HepG2 (cell line): ENCODE measurements around the gene HMGN4.

Experiments used
- ATF7 ChIP-seq, 2 experiments: fragments of 450-650 bp in 1 of 2; sonication (generic) in 1 of 2; formaldehyde crosslinking in 1 of 2; IDR thresholded peaks; 2 replicates each; pipeline versions ENCODE4 v1.4.0 to v1.6.1; 2016 to 2020; ENCODE audit warnings: antibody characterized with exemption in 1 of 2, mild to moderate bottlenecking in 1 of 2, missing genetic modification reagents in 1 of 2
- EP300 ChIP-seq, 3 experiments: sonication (generic) in 1 of 3; formaldehyde crosslinking in 1 of 3; IDR thresholded peaks; 2 replicates each; pipeline versions ENCODE4 v1.5.1 to v1.6.1; 2011 to 2020; ENCODE audit warnings: low read depth in 2 of 3, low read length in 2 of 3, borderline replicate concordance in 1 of 3, improper control_type of control experiment in 1 of 3, mild to moderate bottlenecking in 1 of 3, missing genetic modification reagents in 1 of 3, moderate library complexity in 1 of 3
- HOXA7 ChIP-seq: sonication (generic); formaldehyde crosslinking; IDR thresholded peaks from 2 replicates; pipeline ENCODE4 v1.8.1; 2022; ENCODE audit warnings: mild to moderate bottlenecking, missing genetic modification reagents, moderate library complexity
- POLR2A ChIP-seq, 2 experiments: IDR thresholded peaks; 2 replicates each; pipeline ENCODE4 v1.6.1; 2011; ENCODE audit warnings: low read depth in 2 of 2, low read length in 2 of 2, mild to moderate bottlenecking in 1 of 2, moderate library complexity in 1 of 2; ENCODE audit not compliant: insufficient read depth in 1 of 2
- TCF12 ChIP-seq, 2 experiments: fragments of 450-650 bp in 1 of 2; sonication (generic) in 1 of 2; formaldehyde crosslinking in 1 of 2; IDR thresholded peaks; 2 replicates each; pipeline versions ENCODE4 v1.6.1 to v1.8.0; 2017 to 2022; ENCODE audit warnings: antibody characterized with exemption in 1 of 2, mild to moderate bottlenecking in 1 of 2, missing genetic modification reagents in 1 of 2, moderate library complexity in 1 of 2
- YY1 ChIP-seq: IDR thresholded peaks from 2 replicates; pipeline ENCODE4 v1.6.1; 2011; ENCODE audit warnings: low read length, low read depth, moderate library complexity, mild to moderate bottlenecking; ENCODE audit not compliant: insufficient read depth, insufficient replicate concordance
- ZNF329 ChIP-seq: sonication (generic); formaldehyde crosslinking; IDR thresholded peaks from 2 replicates; pipeline ENCODE4 v1.9.0; 2021; ENCODE audit warnings: low read depth, mild to moderate bottlenecking, missing genetic modification reagents
- ZNF414 ChIP-seq: sonication (generic); formaldehyde crosslinking; IDR thresholded peaks from 2 replicates; pipeline ENCODE4 v1.5.0; 2020; ENCODE audit warnings: missing genetic modification reagents
- ZNF441 ChIP-seq: sonication (generic); formaldehyde crosslinking; IDR thresholded peaks from 2 replicates; pipeline ENCODE4 v1.7.0; 2021; ENCODE audit warnings: missing genetic modification reagents, borderline replicate concordance
- TF ChIP-seq, protein P1 (sequence below): sonication (generic); formaldehyde crosslinking; IDR thresholded peaks from 2 replicates; pipeline ENCODE4 v1.5.0; 2020; ENCODE audit warnings: mild to moderate bottlenecking, missing genetic modification reagents, moderate library complexity

- no peak for TF ChIP-seq YY1
- TF ChIP-seq EP300 (IDR thresholded peaks at IDR 0.05; ENCODE audit: low read depth in 2 of 2, low read length in 2 of 2) = no peak
- no peak for TF ChIP-seq EP300 (CRISPR knock-in tag; IDR thresholded peaks at IDR 0.05; ENCODE audit: borderline replicate concordance)
- TF ChIP-seq ZNF441 (CRISPR knock-in tag) = no peak; the same call in 1 of the 2 replicates
- TF ChIP-seq ATF7 (IDR thresholded peaks at IDR 0.05) = no peak
- no peak for TF ChIP-seq ATF7 (CRISPR knock-in tag; IDR thresholded peaks at IDR 0.05)
- no peak for TF ChIP-seq ZNF414 (CRISPR knock-in tag)
- TF ChIP-seq HOXA7 (CRISPR knock-in tag) = no peak
- no peak for TF ChIP-seq ZNF329 (CRISPR knock-in tag)
- no peak for TF ChIP-seq POLR2A (IDR thresholded peaks at IDR 0.05; ENCODE audit: insufficient read depth in 1 of 2, low read depth in 2 of 2, low read length in 2 of 2)
- no peak for TF ChIP-seq TCF12 (IDR thresholded peaks at IDR 0.05)
- TF ChIP-seq TCF12 (CRISPR knock-in tag; IDR thresholded peaks at IDR 0.05) = no peak
- TF ChIP-seq, protein P1, sequence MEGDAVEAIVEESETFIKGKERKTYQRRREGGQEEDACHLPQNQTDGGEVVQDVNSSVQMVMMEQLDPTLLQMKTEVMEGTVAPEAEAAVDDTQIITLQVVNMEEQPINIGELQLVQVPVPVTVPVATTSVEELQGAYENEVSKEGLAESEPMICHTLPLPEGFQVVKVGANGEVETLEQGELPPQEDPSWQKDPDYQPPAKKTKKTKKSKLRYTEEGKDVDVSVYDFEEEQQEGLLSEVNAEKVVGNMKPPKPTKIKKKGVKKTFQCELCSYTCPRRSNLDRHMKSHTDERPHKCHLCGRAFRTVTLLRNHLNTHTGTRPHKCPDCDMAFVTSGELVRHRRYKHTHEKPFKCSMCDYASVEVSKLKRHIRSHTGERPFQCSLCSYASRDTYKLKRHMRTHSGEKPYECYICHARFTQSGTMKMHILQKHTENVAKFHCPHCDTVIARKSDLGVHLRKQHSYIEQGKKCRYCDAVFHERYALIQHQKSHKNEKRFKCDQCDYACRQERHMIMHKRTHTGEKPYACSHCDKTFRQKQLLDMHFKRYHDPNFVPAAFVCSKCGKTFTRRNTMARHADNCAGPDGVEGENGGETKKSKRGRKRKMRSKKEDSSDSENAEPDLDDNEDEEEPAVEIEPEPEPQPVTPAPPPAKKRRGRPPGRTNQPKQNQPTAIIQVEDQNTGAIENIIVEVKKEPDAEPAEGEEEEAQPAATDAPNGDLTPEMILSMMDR (CRISPR knock-in tag) = no peak
Observed at GRCh38 chr6:26501482-26501986, 36.6 kb upstream of the HMGN4 start.
